HepG2 (cell line): ENCODE measurements around the gene RERE. TPM values are rescaled to one million over a fixed set of nuclear protein-coding genes. Genes with fewer than 3 reads are reported as not detected.
A peak's percentile ranks its signal among the peaks of the same experiment; 100 is the strongest.

Experiments
- ATAC-seq: fragments of 200-7000 bp; cut with Tn5 transposase; 3 replicates; pipeline ENCODE4 v1.9.1; 2020; ENCODE audit warnings: mild to moderate bottlenecking, moderate library complexity
- BruUV-seq: library from RNA; stranded (reverse); fragments of 400-500 nt; replicated peaks from 2 replicates; lab custom pipeline; 2021; lab: Mats Ljungman, UMichigan
- CTCF ChIA-PET: fragments of 300-600 bp; formaldehyde crosslinking; extraction: SDS; loops from one replicate; lab custom pipeline; 2021; ENCODE audit warnings: low total read pairs, inconsistent platforms, low intra/inter-chr PET ratio; lab: Yijun Ruan, JAX
- POLR2A ChIA-PET: fragments of 350-600 bp; sonication (Branson Sonifier 250); formaldehyde crosslinking; loops from one replicate; lab custom pipeline; 2020; ENCODE audit warnings: antibody characterized with exemption, inconsistent platforms; lab: Yijun Ruan, JAX
- DNase-seq: peaks from one replicate; pipeline ENCODE4 v3.0.0-alpha.2; 2015; ENCODE audit warnings: low spot score
- FAIRE-seq: peaks from 3 replicates; lab custom pipeline; 2011; peaks lifted over from hg19 to GRCh38; lab: Jason Lieb, UNC
- H2AFZ ChIP-seq: one replicate; pipeline ENCODE4 v1.6.1; 2011; ENCODE audit warnings: low read length, inconsistent platforms
- H3K27ac ChIP-seq: fragments of 300-600 bp; 3 replicates; pipeline ENCODE4 v1.8.0; 2011; ENCODE audit warnings: mixed run types, mild to moderate bottlenecking, mixed read lengths, low read length, inconsistent platforms; ENCODE audit not compliant: insufficient read depth; ENCODE audit errors: extremely low read length
- H3K27me3 ChIP-seq, 2 experiments: fragments of 200-600 bp in 1 of 2; 2 replicates in 1 of 2; 3 replicates in 1 of 2; pipeline versions ENCODE4 v1.6.0 to v1.8.0; 2011; ENCODE audit warnings: low read length in 2 of 2, mild to moderate bottlenecking in 2 of 2, moderate library complexity in 2 of 2, inconsistent platforms in 1 of 2; ENCODE audit not compliant: insufficient read depth in 2 of 2, control insufficient read depth in 1 of 2
- H3K36me3 ChIP-seq, 2 experiments: fragments of 200-600 bp in 1 of 2; replicated peaks in 1 of 2; 2 replicates in 1 of 2; 3 replicates in 1 of 2; pipeline versions ENCODE4 v1.5.1 to v1.8.0; 2011; ENCODE audit warnings: low read length in 2 of 2, inconsistent platforms in 1 of 2; ENCODE audit not compliant: insufficient read depth in 2 of 2, control insufficient read depth in 1 of 2
- H3K4me1 ChIP-seq: 2 replicates; pipeline ENCODE4 v1.5.1; 2012; ENCODE audit warnings: low read length, inconsistent platforms; ENCODE audit not compliant: insufficient read depth
- H3K4me2 ChIP-seq: 2 replicates; pipeline ENCODE4 v1.6.0; 2011; ENCODE audit warnings: low read depth, low read length, inconsistent platforms
- H3K4me3 ChIP-seq, 3 experiments: fragments of 200-600 bp in 1 of 3; sonication (generic), shearing (Covaris generic) in 1 of 3; replicated peaks in 1 of 3; 2 replicates each; pipeline ENCODE4 v1.5.1; 2011 to 2016; ENCODE audit warnings: low read length in 3 of 3, inconsistent platforms in 2 of 3, low read depth in 2 of 3, mild to moderate bottlenecking in 2 of 3, control low read depth in 1 of 3, mixed read lengths in 1 of 3; ENCODE audit not compliant: insufficient read depth in 1 of 3
- H3K79me2 ChIP-seq: one replicate; pipeline ENCODE4 v1.6.1; 2011; ENCODE audit warnings: low read length, inconsistent platforms; ENCODE audit not compliant: insufficient read depth
- H3K9ac ChIP-seq: 2 replicates; pipeline ENCODE4 v1.6.0; 2011; ENCODE audit warnings: mild to moderate bottlenecking, low read depth, low read length, inconsistent platforms; ENCODE audit not compliant: insufficient read depth
- H3K9me3 ChIP-seq: 2 replicates; pipeline ENCODE4 v1.5.1; 2012; ENCODE audit warnings: mild to moderate bottlenecking, low read length
- H4K20me1 ChIP-seq: 2 replicates; pipeline ENCODE4 v1.6.0; 2011; ENCODE audit warnings: inconsistent platforms, mild to moderate bottlenecking, low read length, moderate library complexity; ENCODE audit not compliant: insufficient read depth
- ATAD3A ChIP-seq: sonication (generic); formaldehyde crosslinking; IDR thresholded peaks from 2 replicates; pipeline ENCODE4 v1.4.0; 2020; ENCODE audit warnings: missing genetic modification reagents
- ETV6 ChIP-seq: sonication (generic); formaldehyde crosslinking; conservative IDR thresholded peaks from 2 replicates; pipeline ENCODE4 v1.4.0; 2020; ENCODE audit warnings: missing genetic modification reagents
- FOSL1 ChIP-seq: sonication (generic); formaldehyde crosslinking; IDR thresholded peaks from 2 replicates; pipeline ENCODE4 v1.9.0; 2021; ENCODE audit warnings: missing genetic modification reagents, borderline replicate concordance
- ONECUT2 ChIP-seq: sonication (generic); formaldehyde crosslinking; IDR thresholded peaks from 2 replicates; pipeline ENCODE4 v1.4.0; 2020; ENCODE audit warnings: missing genetic modification reagents
- ZBTB43 ChIP-seq: sonication (generic); formaldehyde crosslinking; conservative IDR thresholded peaks from 2 replicates; pipeline ENCODE4 v1.4.0; 2020; ENCODE audit warnings: missing genetic modification reagents
- ZNF331 ChIP-seq: sonication (generic); formaldehyde crosslinking; IDR thresholded peaks from 2 replicates; pipeline ENCODE4 v1.4.0; 2020; ENCODE audit warnings: missing genetic modification reagents
- ZNF646 ChIP-seq: sonication (generic); formaldehyde crosslinking; IDR thresholded peaks from 2 replicates; pipeline ENCODE4 v1.9.0; 2021; ENCODE audit warnings: mild to moderate bottlenecking, missing genetic modification reagents
- ZNF749 ChIP-seq: sonication (generic); formaldehyde crosslinking; IDR thresholded peaks from 2 replicates; pipeline ENCODE4 v1.8.0; 2022; ENCODE audit warnings: mild to moderate bottlenecking, missing genetic modification reagents, moderate library complexity, borderline replicate concordance
- ZNF777 ChIP-seq: sonication (generic); formaldehyde crosslinking; IDR thresholded peaks from 2 replicates; pipeline ENCODE4 v1.4.0; 2020; ENCODE audit warnings: missing genetic modification reagents
- WGBS: methylation state at CpG from one replicate; pipeline ENCODE4 v1.1.6; 2017; ENCODE audit warnings: low lambda C conversion rate; 5-methylcytosine and 5-hydroxymethylcytosine counted together
- in situ Hi-C: cut with HindIII; loops from 2 replicates; pipeline ENCODE4 v1.10.0; 2017; ENCODE audit warnings: low pct_unique_long_range_greater_than_20kb; ENCODE audit not compliant: extremely low pct_ligation_motif_present
- intact Hi-C: fragments of 100-400 bp; cut with micrococcal nuclease; formaldehyde crosslinking; loops from one replicate; pipeline ENCODE4 v1.10.0; 2022; ENCODE audit not compliant: unreplicated experiment
- polyA plus RNA-seq, 8 experiments: library from polyadenylated mRNA; depleted of rRNA in 3 of 8; stranded (reverse) in 7 of 8; unstranded in 1 of 8; fragments of >200 nt; fragmentation: Illumina TruSeq in 4 of 8; extraction: Trizol in 4 of 8; gene quantifications; 2 replicates each; pipeline versions ENCODE4 v1.2.1 to v1.2.3, GENCODE V29; 2011 to 2016; ENCODE audit warnings: low read depth in 4 of 8, missing spikeins in 1 of 8, mixed read lengths in 1 of 8; ENCODE audit not compliant: insufficient read depth in 1 of 8
- total RNA-seq, 5 experiments: library from RNA; depleted of rRNA; stranded (reverse); fragments of >200 nt; fragmentation: Illumina TruSeq; extraction: Trizol; gene quantifications; 2 replicates each; pipeline ENCODE4 v1.2.3, GENCODE V29; 2016; ENCODE audit warnings: low read depth in 1 of 5
- TF ChIP-seq, protein P1 (sequence below): sonication (generic); formaldehyde crosslinking; IDR thresholded peaks from 2 replicates; pipeline ENCODE4 v1.4.0; 2020; ENCODE audit warnings: mild to moderate bottlenecking, low read depth, missing genetic modification reagents
- TF ChIP-seq, protein P2 (sequence below): sonication (generic); formaldehyde crosslinking; IDR thresholded peaks from 2 replicates; pipeline ENCODE4 v1.8.0; 2023; ENCODE audit warnings: mild to moderate bottlenecking, missing genetic modification reagents

The RERE gene
- total and polyA plus RNA-seq, 2 of the 13 experiments (the other 11 are each of a cell fraction or from before 2014, with no cell fraction given) = 18.3 to 21.9 TPM

GRCh38 chr1:8329858-8330257 lies 487.6 kb downstream of the RERE start:
- H3K4me2 ChIP-seq = no peak overlapping the region
- no peak overlapping the region for H3K27ac ChIP-seq
- FAIRE-seq = no peak
- TF ChIP-seq ZNF646 (no peak), ZBTB43 (CRISPR knock-in tag) (no peak), ZNF777 (CRISPR knock-in tag) (no peak), ETV6 (CRISPR knock-in tag) (no peak), ZNF749 (CRISPR knock-in tag) (no peak), FOSL1 (CRISPR knock-in tag) (no peak), ONECUT2 (CRISPR knock-in tag) (no peak), ATAD3A (CRISPR knock-in tag) (no peak), ZNF331 (CRISPR knock-in tag) (no peak)
- TF ChIP-seq, protein P1, sequence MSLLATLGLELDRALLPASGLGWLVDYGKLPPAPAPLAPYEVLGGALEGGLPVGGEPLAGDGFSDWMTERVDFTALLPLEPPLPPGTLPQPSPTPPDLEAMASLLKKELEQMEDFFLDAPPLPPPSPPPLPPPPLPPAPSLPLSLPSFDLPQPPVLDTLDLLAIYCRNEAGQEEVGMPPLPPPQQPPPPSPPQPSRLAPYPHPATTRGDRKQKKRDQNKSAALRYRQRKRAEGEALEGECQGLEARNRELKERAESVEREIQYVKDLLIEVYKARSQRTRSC (CRISPR knock-in tag) = no peak
- TF ChIP-seq, protein P2, sequence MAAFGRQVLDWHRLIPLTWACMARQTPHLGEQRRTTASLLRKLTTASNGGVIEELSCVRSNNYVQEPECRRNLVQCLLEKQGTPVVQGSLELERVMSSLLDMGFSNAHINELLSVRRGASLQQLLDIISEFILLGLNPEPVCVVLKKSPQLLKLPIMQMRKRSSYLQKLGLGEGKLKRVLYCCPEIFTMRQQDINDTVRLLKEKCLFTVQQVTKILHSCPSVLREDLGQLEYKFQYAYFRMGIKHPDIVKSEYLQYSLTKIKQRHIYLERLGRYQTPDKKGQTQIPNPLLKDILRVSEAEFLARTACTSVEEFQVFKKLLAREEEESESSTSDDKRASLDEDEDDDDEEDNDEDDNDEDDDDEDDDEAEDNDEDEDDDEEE = no peak
- no peak for DNase-seq
- no peaks in the 10 kb centered on the region for H4K20me1 ChIP-seq
- CTCF ChIA-PET = no interaction called here
- ATAC-seq = peak; percentile 35; the same call in 2 of the 3 replicates
- in situ Hi-C loops (no loop called here), intact Hi-C loops (no loop called here)
- H3K27me3 ChIP-seq = peaks cover 3 to 65% of the 10 kb centered on the region in 2 experiments; a peak in 4 of 5 replicates
- H3K4me1 ChIP-seq = 0 out of 2 replicates have a peak, but pooled peaks cover 9% of the 10 kb centered on the region
- no peak overlapping the region for H3K9ac ChIP-seq
- H3K9me3 ChIP-seq = no peaks in the 10 kb centered on the region
- no TSS peak for BruUV-seq
- no peak overlapping the region for H2AFZ ChIP-seq
- WGBS = 70% methylated on average over 12 of the region's 14 CpGs
- POLR2A ChIA-PET = no interaction called here
- H3K36me3 ChIP-seq = no peaks in the 10 kb centered on the region
- no peaks in the 10 kb centered on the region for H3K79me2 ChIP-seq
- H3K4me3 ChIP-seq = no peak overlapping the region; a peak in 1 of 6 replicates
